Measurements from ENCODE around the gene MEIS2.

MEIS2 gene

DNA sequence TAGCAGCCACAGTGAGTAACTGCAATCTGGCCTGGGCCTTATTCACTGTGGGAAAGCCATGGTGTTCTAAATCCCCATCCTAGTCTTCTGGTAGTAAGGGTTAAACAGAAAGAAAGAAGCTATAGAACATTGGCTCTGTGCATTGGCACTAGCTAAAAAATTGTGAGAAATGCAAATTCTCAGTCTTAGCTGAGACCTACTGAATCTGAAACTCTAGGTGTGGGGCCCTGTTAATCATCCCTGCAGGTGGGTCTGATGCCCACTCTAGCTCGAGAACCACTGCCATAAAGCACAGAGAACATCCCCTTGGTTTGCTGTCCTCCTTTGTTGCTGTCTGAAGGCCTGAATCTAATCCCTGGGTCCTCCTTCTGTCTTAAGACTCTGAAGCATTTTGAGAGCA is 59.3 kb downstream of the MEIS2 start:
- DNase-seq (ENCODE audit: low read depth in 3 of 3) = no peak

DNA sequence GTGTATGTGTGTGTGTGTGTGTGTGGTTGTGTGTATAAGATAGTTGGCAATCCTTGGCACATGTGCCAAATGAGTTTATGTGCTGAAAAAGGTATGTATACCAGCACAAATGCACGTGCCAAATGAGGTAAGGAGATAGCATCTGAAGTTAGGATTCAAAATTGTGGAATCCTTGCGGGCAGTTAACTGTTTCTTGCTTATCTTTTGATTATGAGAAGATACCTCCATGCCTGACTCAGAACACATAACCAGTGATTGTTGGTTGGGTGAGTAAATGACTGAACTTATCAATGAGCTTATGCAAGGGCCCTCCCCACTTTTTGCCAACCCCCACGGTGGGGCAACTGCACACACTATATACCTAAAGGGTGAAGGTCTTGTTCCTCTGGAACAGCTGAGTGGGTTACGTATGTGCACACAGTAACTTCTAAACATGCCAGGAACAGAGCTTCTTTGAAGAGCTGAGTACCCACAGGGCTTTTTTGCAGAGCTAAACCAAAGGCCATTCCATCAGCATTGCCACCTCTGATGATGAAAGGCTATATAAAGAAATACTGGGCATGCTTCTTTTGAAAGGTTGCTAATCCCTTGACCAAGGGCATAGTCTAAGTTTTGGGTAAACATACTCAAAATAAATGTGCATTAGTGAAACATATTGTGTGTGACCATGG is 60.1 kb downstream of the MEIS2 start:
- DNase-seq (ENCODE audit: low read depth in 3 of 3) = no peak

DNA sequence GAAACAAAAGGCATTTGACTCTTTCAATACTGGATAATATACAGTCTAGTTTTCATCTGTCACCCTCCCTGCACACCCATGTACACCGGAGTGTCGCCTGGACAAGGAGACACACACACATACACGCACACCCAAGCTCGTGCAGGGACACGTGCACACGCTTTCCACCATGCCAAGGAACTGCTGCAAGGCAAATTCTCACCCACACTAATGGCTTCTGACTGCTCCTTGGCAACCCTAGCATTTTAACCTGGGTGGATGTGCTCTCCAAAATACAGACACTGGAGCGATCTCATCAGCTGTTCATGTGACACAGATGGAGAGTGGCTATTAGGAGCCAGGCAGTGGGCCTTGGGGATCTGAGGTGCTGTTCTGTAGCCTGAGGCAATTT is 61.6 kb downstream of the MEIS2 start:
- DNase-seq (ENCODE audit: low read depth in 3 of 3) = no peak

DNA sequence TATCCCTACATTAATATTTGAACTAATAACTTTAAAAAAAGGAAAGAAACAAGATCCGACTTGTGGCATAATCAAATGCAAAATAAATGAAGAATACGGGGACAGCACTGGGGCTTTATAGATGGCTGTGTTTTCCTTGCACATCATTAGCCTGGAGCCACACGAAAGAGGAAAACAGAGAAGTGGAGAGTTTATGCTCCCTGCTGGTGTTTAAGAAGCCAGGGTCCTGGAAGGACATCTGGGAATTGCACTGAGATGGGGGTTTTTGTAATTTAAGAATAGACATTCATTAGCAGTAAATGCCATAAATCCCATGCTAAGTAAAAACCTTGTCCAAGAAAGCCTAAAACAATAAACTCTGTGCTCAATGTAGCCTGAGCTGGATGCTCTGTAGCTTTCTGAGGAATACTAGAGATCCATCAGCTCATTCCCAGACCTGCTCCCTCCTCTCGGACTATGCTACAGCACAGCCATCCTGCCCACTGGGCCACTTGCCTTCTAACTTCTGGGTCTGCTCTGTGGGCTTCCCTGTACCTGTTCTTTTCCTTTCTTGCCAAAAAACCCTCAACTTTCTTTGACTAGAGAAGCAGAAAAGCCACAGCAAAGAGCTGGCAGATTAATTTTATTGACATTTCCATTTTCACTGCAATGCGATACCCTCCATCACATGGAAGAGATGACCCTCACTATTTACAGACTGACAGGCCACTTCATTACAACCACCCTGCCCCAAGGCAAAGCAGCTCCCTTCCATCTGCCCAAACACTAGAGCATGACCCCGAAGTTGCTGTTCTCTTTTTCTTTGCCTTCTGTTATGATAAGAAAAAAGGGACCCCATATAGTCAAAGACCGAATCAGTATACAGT is 62.3 kb downstream of the MEIS2 start:
- no peak for DNase-seq (ENCODE audit: low read depth in 3 of 3)

DNA sequence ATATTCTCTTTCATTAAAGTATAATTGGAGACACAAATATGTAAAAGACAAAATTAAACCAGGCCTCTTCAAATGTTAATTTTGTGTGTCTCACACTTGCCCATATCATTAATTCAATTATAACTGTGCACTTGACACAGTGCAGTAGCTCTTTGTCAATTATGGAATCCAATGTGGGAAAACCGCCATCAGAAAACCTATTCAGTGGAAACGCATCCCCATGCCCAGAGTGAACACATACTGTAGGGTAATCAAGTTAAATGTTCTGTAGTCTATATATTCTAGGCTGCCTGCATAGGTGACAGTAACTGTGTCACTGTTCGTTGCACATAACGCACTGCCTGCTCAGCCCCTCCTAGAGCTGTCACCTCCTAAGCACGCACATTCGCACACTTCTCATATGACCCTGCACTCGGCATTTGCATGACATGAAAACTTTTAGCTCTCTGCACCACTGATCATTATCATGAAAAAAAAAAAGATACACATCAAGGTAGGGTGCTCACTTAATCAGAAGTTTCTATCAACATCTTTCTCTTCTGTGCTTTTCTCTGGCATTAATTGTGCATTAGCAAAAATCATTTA is 63.2 kb downstream of the MEIS2 start:
- no peak for DNase-seq (ENCODE audit: low read depth in 3 of 3)

DNA sequence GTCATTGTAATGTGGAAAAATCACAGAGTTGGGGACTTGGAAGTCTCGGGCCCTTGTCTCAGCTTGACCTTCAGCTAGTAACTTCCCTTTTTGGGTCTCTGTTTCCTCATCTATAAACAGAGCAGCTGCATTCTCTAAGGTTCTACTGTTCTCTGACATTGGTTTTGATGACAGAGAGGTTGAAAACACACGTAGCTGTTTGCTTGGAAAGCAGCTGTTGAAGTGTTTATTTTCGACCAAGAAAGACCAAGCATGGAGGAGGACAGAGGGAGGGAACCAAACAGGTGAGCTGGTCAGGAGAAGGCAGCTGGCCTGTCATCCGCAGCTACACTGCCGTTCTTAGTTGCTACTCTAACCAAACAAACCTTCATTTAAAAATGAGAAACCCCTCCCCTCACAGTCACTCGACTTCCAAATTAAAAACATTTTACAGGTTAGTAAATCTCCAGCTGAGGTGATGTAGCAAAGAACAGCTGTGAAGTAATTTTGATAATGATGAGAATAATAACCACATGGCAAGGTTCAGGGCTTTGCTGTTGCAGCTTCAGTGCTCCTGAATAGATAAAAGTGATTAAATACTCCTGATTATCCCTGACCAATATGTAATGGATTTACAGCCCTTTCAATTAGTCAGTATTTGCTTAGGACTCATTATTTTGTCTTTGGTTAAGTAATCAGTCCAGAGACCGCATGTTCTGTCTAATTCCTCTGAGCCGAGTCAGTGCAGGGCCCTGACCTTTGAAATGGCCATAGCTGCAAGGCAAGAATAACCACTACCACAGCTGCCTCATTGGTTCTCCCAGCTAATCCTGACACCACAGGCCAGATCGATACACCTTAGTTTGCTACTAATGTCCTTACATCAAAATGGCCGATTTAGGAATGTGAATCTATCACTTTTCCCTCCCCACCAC is 65.3 kb downstream of the MEIS2 start:
- no peak for DNase-seq (ENCODE audit: low read depth in 3 of 3)

DNA sequence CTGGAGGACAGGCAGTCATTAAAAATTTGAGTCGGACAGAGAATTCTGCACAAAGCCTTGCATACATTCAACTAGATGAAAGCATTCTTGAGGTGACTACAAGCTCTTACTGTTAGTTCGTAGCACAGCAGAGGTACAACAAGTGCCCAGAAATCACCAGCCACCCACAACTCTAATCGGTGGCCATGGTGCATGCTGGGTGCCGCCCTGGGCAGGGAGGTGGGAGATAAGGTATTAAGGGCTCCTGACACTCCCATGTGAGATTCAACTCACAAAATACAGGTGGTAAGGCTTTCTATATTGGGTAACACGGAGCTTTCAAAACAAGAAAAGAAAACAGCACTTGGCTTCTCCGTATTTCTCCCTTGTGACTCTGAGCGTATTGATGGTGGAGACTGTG is 66.0 kb downstream of the MEIS2 start:
- DNase-seq (ENCODE audit: low read depth in 3 of 3) = no peak

DNA sequence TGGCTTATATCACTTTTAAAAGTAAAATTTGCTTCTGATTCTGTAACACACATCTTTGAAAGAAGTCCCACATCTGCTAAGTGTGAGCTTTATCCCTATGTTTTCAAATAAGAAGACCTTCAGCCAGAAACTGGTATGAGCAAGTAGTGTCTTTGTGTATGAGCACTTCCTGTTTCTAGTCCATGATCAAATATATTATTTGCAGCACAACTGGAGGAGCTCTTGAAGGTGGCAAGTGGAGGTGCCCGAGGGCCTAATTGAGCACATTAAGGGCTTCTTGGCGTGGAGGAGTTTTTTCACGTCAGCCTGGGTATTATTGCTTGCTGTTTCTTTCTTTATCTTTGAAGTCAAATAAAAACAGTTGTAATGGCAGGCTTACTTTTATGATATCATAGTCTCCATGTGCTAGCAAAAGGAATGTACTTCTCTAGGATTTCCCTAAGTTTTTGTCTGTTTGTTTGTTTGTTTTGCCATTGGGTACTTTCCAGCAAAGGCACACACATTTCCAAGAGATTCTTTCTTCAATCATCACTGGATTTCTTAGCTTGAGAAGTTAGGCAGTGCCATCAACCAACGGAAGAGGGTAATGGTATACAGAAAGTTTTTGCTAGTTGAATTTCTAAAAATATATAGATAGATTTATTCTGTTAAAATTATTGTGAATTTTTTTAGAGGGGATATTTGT is 68.1 kb downstream of the MEIS2 start:
- DNase-seq (ENCODE audit: low read depth in 3 of 3) = no peak

DNA sequence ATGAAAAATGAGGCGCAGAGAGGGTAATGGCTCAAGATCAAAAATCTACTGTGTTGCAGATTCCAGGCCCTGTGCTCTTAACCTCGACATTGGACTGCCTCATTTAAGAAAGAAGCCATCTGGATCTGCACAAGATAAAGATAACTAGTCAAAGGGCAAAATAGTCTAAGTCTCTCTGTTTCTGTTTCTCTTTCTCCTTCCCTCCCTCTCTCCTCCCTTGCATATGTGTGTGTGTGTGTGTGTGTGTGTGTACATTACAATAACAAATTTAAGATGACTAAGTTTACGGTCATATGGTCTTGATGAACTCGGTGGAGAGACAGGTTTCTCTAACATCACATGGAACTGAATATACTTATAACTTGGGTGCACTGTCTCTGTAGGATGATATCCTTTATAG is 69.2 kb downstream of the MEIS2 start:
- no peak for DNase-seq (ENCODE audit: low read depth in 3 of 3)

DNA sequence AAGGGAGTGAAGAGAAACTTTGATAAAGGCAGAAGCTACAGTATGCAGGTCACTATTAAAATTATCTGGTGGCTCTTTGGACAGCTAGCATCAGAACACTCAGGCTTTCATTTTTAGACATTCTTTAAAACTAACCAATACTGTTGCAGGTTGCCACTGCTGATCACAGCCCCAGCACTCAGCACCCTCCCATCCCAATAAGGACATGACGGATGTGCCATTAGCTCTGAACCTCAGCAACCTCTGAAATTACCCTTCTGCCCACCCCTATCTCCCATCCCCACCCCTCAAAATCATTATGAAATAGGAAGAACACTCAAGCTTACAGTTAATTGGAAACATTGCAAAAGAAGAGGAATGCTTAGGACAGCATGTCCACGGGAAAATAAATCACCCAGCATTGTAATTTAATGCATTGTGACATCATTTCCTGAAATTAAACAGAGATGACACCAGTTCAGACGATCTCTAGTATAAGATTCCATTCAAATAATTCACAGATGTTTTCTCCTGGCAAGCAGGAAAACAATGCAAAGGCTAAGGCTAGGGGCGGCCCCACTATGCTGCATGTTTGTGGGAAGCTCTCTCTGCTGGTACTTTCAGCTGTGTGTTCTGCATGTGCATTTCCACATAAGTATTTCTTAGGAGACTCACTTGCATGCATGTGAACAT is 71.6 kb downstream of the MEIS2 start:
- DNase-seq (ENCODE audit: low read depth in 3 of 3) = no peak

DNA sequence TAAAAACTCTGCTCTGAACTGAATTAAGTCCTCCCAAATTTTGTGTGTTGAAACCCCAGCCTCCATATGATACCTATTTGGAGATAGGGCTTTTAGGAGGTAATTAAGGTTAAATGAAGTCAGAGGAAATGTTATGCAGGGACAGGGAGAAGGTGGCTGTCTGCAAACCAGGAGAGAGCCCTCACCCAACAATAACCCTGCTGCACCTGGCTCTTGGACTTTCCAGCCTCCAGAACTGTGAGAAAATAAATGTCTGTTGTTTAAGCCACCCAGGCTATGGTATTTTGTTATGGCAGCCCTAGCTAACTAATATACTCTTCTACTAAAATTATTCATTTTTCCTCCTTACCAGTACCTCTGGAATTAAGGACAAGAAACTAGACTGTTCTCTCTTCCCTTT is 79.5 kb downstream of the MEIS2 start:
- no peak for DNase-seq (ENCODE audit: low read depth in 3 of 3)

DNA sequence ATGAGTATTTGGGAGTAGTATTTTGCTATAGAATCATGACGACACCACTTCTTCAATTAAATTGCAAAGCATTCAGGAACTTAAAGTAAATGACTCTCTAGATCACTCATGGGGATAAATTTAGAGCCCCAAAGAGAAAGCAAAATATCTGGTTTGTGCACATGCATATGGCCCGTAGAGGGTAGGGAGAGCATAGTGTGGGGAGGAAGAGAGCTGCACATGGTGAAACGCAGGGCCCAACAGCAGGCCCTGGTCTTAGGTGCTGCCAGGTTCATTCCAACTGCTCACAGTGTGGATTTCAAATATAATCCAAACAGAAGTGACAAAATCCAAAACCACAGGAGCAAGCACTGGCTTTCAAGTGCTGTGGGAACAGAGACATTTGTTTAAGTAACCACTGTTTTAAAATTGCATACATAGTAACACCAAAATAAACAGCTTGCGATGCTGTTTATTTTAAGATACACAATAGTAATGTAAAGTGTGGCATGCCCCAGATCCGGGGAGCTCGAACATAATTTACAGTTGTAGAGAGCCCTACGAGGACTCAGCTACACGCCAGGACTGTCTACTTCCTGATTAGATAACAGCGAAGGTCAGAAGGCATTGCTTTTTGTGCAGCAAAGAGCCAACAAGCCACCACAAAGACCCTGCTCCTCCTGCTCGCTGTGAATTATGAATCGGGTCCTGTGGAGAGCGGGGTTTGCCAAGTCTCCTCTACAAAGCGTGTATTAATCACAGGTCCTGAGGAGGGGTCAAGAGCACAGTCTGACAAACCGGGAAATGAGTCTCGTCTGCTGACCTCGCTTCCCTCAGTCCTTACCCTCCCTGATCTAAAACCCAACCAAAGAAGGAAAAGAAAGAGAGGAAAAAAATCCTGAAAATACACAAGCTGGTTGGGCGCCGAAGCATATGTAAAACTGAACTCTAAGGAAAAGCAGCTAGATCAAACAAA is 80.6 kb downstream of the MEIS2 start:
- DNase-seq (ENCODE audit: low read depth in 3 of 3) = no peak

DNA sequence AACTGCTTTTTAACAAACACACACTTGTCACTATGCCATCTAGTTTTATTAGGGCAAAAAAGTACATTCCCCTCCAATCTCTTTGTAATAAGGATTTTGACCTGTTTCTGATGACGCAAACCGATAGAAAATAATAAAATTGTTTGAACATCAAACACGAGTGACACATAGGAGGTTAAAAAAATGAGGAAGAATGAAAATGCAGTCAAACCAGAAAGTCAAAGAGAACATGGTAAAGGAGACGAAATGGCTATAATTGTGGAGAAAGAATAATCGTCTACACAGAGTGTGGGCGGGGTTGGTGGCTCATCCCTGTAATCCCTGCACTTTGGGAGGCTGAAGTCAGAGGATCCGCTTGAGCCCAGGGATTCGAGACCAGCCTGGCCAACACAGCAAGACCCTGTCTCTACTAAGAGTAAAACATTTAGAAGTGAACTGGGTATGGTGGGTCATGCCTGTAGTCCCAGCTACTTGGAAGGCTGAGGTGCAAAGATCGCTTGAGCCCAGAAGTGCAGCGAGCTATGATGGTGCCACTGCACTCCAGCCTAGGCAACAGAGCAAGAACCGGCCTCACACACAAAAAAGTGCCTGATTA is 83.2 kb downstream of the MEIS2 start:
- no peak for DNase-seq (ENCODE audit: low read depth in 3 of 3)

DNA sequence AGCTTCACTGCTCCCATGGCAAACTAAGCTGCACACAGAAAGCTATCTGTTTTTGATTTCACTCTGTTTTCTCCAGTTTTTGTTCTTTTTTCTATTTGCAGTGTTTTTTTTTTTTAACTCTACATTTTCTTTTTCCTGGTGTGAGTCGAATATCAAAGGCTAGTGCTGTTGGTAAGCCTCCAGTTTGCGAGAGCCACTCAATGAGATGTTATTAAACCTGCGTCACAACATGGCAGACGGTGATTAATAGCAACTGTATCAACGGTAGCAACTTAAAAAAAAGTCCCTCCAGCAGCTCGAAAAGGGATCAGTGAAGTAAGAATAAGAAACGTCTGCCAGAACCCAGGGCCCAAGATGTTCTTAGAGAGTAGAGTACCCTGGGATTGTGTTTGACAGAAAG is 84.1 kb downstream of the MEIS2 start:
- DNase-seq (ENCODE audit: low read depth in 3 of 3) = no peak

DNA sequence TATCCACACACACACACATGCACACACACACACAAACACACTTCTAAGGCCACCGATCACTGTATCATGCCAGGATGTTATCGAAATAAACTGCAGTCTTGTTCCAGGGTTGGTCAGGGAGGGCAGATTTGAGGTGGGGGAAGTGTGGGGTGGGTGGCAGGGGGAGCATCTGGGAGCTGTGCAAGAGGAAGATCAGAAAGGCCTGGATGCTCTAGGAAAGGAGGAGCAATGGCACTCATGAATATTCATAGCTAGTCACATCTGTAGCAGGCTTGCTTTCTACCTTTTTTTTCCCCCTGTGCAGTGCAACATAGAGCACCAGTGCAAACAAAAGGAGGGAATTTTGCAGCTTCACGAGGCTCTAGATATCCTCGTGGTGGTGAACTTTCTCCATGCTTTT is 84.9 kb downstream of the MEIS2 start:
- no peak for DNase-seq (ENCODE audit: low read depth in 3 of 3)

DNA sequence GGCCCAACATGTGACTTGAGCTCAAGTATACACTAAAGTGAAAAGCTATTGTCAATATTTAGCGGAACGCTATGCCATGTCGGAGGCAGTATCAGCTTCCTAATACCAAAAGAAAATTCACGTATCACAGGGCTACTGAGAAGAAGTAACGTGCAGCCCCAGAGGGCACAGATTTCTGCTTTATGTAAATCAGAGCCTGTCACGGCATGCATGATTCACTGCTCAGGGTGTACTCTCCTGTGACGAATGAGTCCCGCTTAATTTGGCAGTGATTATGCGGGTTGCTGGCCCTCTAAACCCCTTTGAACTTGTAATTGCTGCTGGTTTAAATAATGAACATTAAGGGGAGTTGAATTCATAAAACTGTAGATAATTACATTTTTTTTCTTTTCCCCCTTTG is 85.3 kb downstream of the MEIS2 start:
- no peak for DNase-seq (ENCODE audit: low read depth in 3 of 3)

DNA sequence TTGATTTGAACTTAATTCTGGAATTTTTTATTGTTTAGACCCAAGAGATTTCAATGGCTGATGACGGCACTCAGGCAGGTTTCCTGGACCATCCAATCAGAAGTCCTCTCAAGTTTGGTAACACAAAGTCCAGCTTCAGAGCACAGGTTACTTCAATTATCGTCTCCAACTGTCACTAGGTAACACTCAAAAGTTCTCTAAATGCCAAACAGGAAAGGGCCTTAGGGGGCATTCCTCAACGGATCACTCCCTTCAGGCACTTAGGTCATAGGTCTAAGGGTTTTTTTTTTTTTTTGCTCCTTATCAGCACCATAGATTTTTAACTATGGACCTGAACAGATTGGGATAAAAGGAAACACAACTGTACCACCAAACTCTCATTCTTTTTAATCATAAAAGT is 85.8 kb downstream of the MEIS2 start:
- no peak for DNase-seq (ENCODE audit: low read depth in 3 of 3)

DNA sequence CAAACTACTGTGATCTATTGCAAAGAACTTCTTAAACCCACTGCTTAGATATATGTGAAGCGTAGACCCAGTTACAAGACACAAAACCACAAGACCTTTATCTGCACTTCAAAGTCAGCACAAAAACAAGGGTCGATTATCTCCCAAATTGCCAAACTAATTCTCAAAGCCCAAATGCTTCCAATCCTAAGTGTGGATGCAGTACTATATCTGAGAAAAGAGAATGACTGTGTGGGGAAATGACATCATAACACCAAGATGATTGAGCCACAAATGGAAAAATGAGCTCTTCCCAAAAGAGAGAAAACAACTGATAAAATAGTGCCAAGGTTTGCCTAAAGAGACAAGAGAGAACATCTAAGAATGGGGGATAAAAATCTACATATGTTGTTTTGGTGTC is 86.2 kb downstream of the MEIS2 start:
- DNase-seq (ENCODE audit: low read depth in 3 of 3) = no peak

DNA sequence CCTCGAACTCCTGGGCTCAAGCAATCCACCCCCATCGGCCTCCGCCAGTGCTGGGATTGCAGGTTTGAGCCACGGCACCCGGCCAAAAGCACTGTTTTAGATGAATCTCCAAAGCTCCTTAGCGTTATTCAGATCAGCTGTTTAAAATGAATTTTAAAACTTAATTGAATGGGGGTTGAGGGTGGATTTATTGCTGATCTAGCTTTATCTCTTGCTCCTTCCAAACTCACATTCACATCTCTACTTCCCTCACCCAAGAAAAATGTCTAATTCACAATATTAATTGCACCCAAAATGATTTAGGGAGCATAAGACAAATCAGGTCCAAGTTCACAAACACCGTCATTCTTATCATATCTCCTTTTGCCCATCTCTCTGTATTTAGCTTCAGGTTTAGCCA is 89.8 kb downstream of the MEIS2 start:
- DNase-seq (ENCODE audit: low read depth in 3 of 3) = no peak
